ENCODE measurements around the gene EXOSC10. TPM values are rescaled to one million over a fixed set of nuclear protein-coding genes. Genes with fewer than 3 reads are reported as not detected.

The EXOSC10 gene
- polyA plus RNA-seq, 1 donor from 2014 or later: 115 TPM

GRCh38 chr1:11142618-11143391, 43.1 kb upstream of the EXOSC10 start:
- no peak overlapping the region for H3K27ac ChIP-seq (ENCODE audit: low read length)
- H3K9me2 ChIP-seq (ENCODE audit: insufficient read depth, low read length): no peaks in the 10 kb centered on the region
- no peak overlapping the region for H3K4me3 ChIP-seq (ENCODE audit: low read length)
- H3K27me3 ChIP-seq (ENCODE audit: insufficient read depth, low read depth, low read length): no peaks in the 10 kb centered on the region
- no peak overlapping the region for H3K9ac ChIP-seq (ENCODE audit: low read length)
- H3F3A ChIP-seq (ENCODE audit: insufficient read depth, low read length, poor library complexity, severe bottlenecking): no peaks in the 10 kb centered on the region
- H4K20me1 ChIP-seq (ENCODE audit: insufficient read depth): no peaks in the 10 kb centered on the region
- TF ChIP-seq TAF1 (IDR thresholded peaks at IDR 0.05; ENCODE audit: low read depth): no peak
- no peak for TF ChIP-seq CTCF (IDR thresholded peaks at IDR 0.05; ENCODE audit: poor library complexity, severe bottlenecking)
- no peak for TF ChIP-seq REST (IDR thresholded peaks at IDR 0.05; ENCODE audit: borderline replicate concordance)
- TF ChIP-seq EZH2 (IDR thresholded peaks at IDR 0.05; ENCODE audit: borderline replicate concordance, insufficient read depth, low read length, poor library complexity, severe bottlenecking): no peak
- TF ChIP-seq SMC3 (conservative IDR thresholded peaks at IDR 0.05; ENCODE audit: poor library complexity): no peak
- TF ChIP-seq RAD21 (conservative IDR thresholded peaks at IDR 0.05): no peak
- TF ChIP-seq POLR2AphosphoS5 (IDR thresholded peaks at IDR 0.05): no peak
- TF ChIP-seq EP300 (conservative IDR thresholded peaks at IDR 0.05; ENCODE audit: poor library complexity, severe bottlenecking): no peak
- no peak for TF ChIP-seq MXI1 (conservative IDR thresholded peaks at IDR 0.05; ENCODE audit: poor library complexity, severe bottlenecking)
- no peaks in the 10 kb centered on the region for H3K36me3 ChIP-seq (ENCODE audit: insufficient read depth, low read length)
- H2AFZ ChIP-seq (ENCODE audit: low read depth, low read length): no peak overlapping the region
- no peaks in the 10 kb centered on the region for H3K9me3 ChIP-seq (ENCODE audit: low read length)
- H3K4me2 ChIP-seq (ENCODE audit: low read length): no peak overlapping the region
- H3K79me2 ChIP-seq (replicated peaks; ENCODE audit: insufficient read depth, low read length): no peaks in the 10 kb centered on the region

GRCh38 chr1:11138952-11139351, 39.3 kb upstream of the EXOSC10 start:
- Histone ChIP-seq H3K9me2 (ENCODE audit: insufficient read depth, low read length) (no peaks in the 10 kb centered on the region), H3K9me3 (ENCODE audit: low read length) (no peaks in the 10 kb centered on the region), H3K79me2 (replicated peaks; ENCODE audit: insufficient read depth, low read length) (no peaks in the 10 kb centered on the region), H3K4me3 (ENCODE audit: low read length) (no peak overlapping the region), H3K9ac (ENCODE audit: low read length) (no peak overlapping the region), H3K4me2 (ENCODE audit: low read length) (no peak overlapping the region), H2AFZ (ENCODE audit: low read depth, low read length) (no peak overlapping the region), H4K20me1 (ENCODE audit: insufficient read depth) (no peaks in the 10 kb centered on the region), H3K36me3 (ENCODE audit: insufficient read depth, low read length) (no peaks in the 10 kb centered on the region), H3K27me3 (ENCODE audit: insufficient read depth, low read depth, low read length) (no peaks in the 10 kb centered on the region), H3F3A (ENCODE audit: insufficient read depth, low read length, poor library complexity, severe bottlenecking) (no peaks in the 10 kb centered on the region), H3K27ac (ENCODE audit: low read length) (no peak overlapping the region)
- TF ChIP-seq CTCF (IDR thresholded peaks at IDR 0.05; ENCODE audit: poor library complexity, severe bottlenecking): no peak
- TF ChIP-seq EP300 (conservative IDR thresholded peaks at IDR 0.05; ENCODE audit: poor library complexity, severe bottlenecking): no peak
- TF ChIP-seq EZH2 (IDR thresholded peaks at IDR 0.05; ENCODE audit: borderline replicate concordance, insufficient read depth, low read length, poor library complexity, severe bottlenecking): no peak
- no peak for TF ChIP-seq TAF1 (IDR thresholded peaks at IDR 0.05; ENCODE audit: low read depth)
- TF ChIP-seq RAD21 (conservative IDR thresholded peaks at IDR 0.05): no peak
- no peak for TF ChIP-seq MXI1 (conservative IDR thresholded peaks at IDR 0.05; ENCODE audit: poor library complexity, severe bottlenecking)
- TF ChIP-seq SMC3 (conservative IDR thresholded peaks at IDR 0.05; ENCODE audit: poor library complexity): no peak
- TF ChIP-seq POLR2AphosphoS5 (IDR thresholded peaks at IDR 0.05): no peak
- no peak for TF ChIP-seq REST (IDR thresholded peaks at IDR 0.05; ENCODE audit: borderline replicate concordance)
